ENCODE results near the gene NPHP4.

NPHP4 gene

GRCh38 chr1:5948681-5949005 is 43.6 kb downstream of the NPHP4 start:
- no peak for DNase-seq

- DNase-seq: no peak
Observed at GRCh38 chr1:5947978-5948680, 44.1 kb downstream of the NPHP4 start.

- DNase-seq: no peak
Observed at GRCh38 chr1:5947071-5947821, 45.0 kb downstream of the NPHP4 start.

GRCh38 chr1:5945445-5945844 is 46.8 kb downstream of the NPHP4 start:
- DNase-seq: no peak

- DNase-seq: no peak
Observed at GRCh38 chr1:5944843-5945167, 47.4 kb downstream of the NPHP4 start.

GRCh38 chr1:5944154-5944842 is 47.9 kb downstream of the NPHP4 start:
- no peak for DNase-seq

- peak in 1 of 2 experiments; percentile 26 for DNase-seq
Observed at GRCh38 chr1:5943343-5944124, 48.7 kb downstream of the NPHP4 start.

- no peak for DNase-seq
Observed at GRCh38 chr1:5941671-5942070, 50.6 kb downstream of the NPHP4 start.

- DNase-seq: no peak
Observed at GRCh38 chr1:5940723-5941407, 51.4 kb downstream of the NPHP4 start.

- DNase-seq: no peak
Observed at GRCh38 chr1:5939271-5940170, 52.7 kb downstream of the NPHP4 start.

- DNase-seq: no peak
Observed at GRCh38 chr1:5938101-5938646, 54.1 kb downstream of the NPHP4 start.

GRCh38 chr1:5937373-5937857 is 54.8 kb downstream of the NPHP4 start:
- no peak for DNase-seq

GRCh38 chr1:5936621-5937372 is 55.4 kb downstream of the NPHP4 start:
- no peak for DNase-seq

- no peak for DNase-seq
Observed at GRCh38 chr1:5936126-5936525, 56.1 kb downstream of the NPHP4 start.

GRCh38 chr1:5935026-5935425 is 57.2 kb downstream of the NPHP4 start:
- DNase-seq: no peak

GRCh38 chr1:5934058-5934884 is 58.0 kb downstream of the NPHP4 start:
- no peak for DNase-seq

GRCh38 chr1:5933676-5934057 is 58.6 kb downstream of the NPHP4 start:
- DNase-seq: no peak

GRCh38 chr1:5933050-5933449 is 59.2 kb downstream of the NPHP4 start:
- DNase-seq: no peak

- DNase-seq: no peak
Observed at GRCh38 chr1:5928714-5929400, 63.4 kb downstream of the NPHP4 start.
